Heart right ventricle (tissue), 16 donors: Measurements from ENCODE around the gene LSM6. TPM values are rescaled to one million over a fixed set of nuclear protein-coding genes. Genes with fewer than 3 reads are reported as not detected.

Experiments
- ATAC-seq, 8 donors: fragments of 200-7000 bp; cut with Tn5 transposase; one replicate each; pipeline ENCODE4 v1.9.1; 2020; ENCODE audit warnings: mild to moderate bottlenecking in 8 of 8, moderate library complexity in 8 of 8, moderate number of reproducible peaks in 1 of 8
- DNase-seq, 2 donors: peaks; one replicate each; pipeline ENCODE4 v3.0.0-alpha.2; 2020
- H3K27ac ChIP-seq, 10 donors: fragments of 200-600 bp; sonication (generic) in 2 of 10; one replicate each; pipeline versions ENCODE4 v1.5.0 to v1.8.0; 2020 to 2022; ENCODE audit warnings: mild to moderate bottlenecking in 3 of 10
- H3K27me3 ChIP-seq, 7 donors: fragments of 200-600 bp; one replicate each; pipeline ENCODE4 v1.8.0; 2021 to 2022; ENCODE audit warnings: mild to moderate bottlenecking in 2 of 7
- H3K36me3 ChIP-seq, 9 donors: fragments of 200-600 bp; sonication (generic) in 1 of 9; one replicate each; pipeline versions ENCODE4 v1.5.0 to v1.8.0; 2020 to 2022; ENCODE audit warnings: mild to moderate bottlenecking in 2 of 9
- H3K4me1 ChIP-seq, 9 donors: fragments of 200-600 bp; sonication (generic) in 1 of 9; one replicate each; pipeline versions ENCODE4 v1.5.0 to v1.8.0; 2020 to 2022; ENCODE audit warnings: mild to moderate bottlenecking in 4 of 9
- H3K4me3 ChIP-seq, 10 donors: fragments of 200-600 bp; sonication (generic) in 2 of 10; one replicate each; pipeline versions ENCODE4 v1.5.0 to v1.8.0; 2020 to 2022; ENCODE audit warnings: mild to moderate bottlenecking in 7 of 10, moderate library complexity in 2 of 10
- H3K9me3 ChIP-seq, 11 donors: fragments of 200-600 bp in 10 of 11; sonication (generic) in 2 of 11; one replicate each; pipeline versions ENCODE4 v1.5.0 to v1.8.0; 2013 to 2022; ENCODE audit warnings: mild to moderate bottlenecking in 2 of 11, control low read depth in 1 of 11, moderate library complexity in 1 of 11
- WGBS, 2 donors: extraction: QIAGEN DNeasy Blood & Tissue Kit; methylation state at CpG; one replicate each; pipeline ENCODE4 v1.1.7; 2013; ENCODE audit warnings: inconsistent platforms in 1 of 2; 5-methylcytosine and 5-hydroxymethylcytosine counted together
- intact Hi-C, 10 donors: fragments of 100-400 bp; cut with DNase I; formaldehyde crosslinking; loops; one replicate each; pipeline versions ENCODE4 v1.11.1 to v1.14.2; 2022
- polyA plus RNA-seq, 2 donors: library from polyadenylated mRNA; stranded (reverse); fragments of 200-250 nt; gene quantifications; one replicate each; pipeline ENCODE4 v1.2.3, GENCODE V29; 2013
- total RNA-seq, 10 donors: library from RNA; stranded (reverse); fragmentation: NEBNext Ultra II Directional in 3 of 10; extraction: Animal tissue kit (Norgen Biotek cat#: 25700) in 3 of 10; gene quantifications; one replicate each; pipeline versions ENCODE4 v1.2.1 to v1.2.4, GENCODE V29; 2021 to 2023
- TF ChIP-seq, protein P1 (sequence below), 9 donors: fragments of 200-600 bp; sonication (generic) in 2 of 9; IDR thresholded peaks; one replicate each; pipeline versions ENCODE4 v1.5.0 to v1.8.0; 2021 to 2022; ENCODE audit warnings: antibody characterized with exemption in 9 of 9, mild to moderate bottlenecking in 5 of 9, moderate library complexity in 1 of 9
- donor health status: Arrhythmogenic right ventricular cardiomyopathy.
- donor health status: ischemic (EF 13 %, LVEDD 7.1; RV severe dilation, severe dysfunction).
- donor health status: healthy with polysubstance abuse.
- donor health status: DM: no; HTN: yes; CAD: no.
- donor health status: DM: no; HTN: no; CAD: no.
- donor health status: ischemic (EF 25% LVEDD 6.9; RV normal size, moderate dysfunction).
- donor health status: ischemic (EF 25% LVEDD 5.7; RV mildly dilated, moderate dysfunction).
- donor health status: healthy.
- donor health status: DM: yes; HTN: yes; CAD: no.
- donor health status: Ischemic cardiomyopathy.
- donor health status: ischemic (EF 35%, LVEDD 5.7; RV mildly dilated, moderate dysfunction).
- donor health status: nonischemic (EF 11% LVEDD 7.7; RV severe dilation, severe dysfunction).
- donor health status: DM: yes; HTN: yes; CAD: no.
- donor health status: PGD.
- donor health status: ischemic (EF 29% LVEDD 5.4; RV normal size, mild dysfunction).
- donor health status: nonischemic (EF 23%, LVEDD 6.1; RV moderate dilation, normal function).

LSM6 gene
- total and polyA plus RNA-seq, 12 donors: 8.7 to 24.4 (median 11.8) TPM

DNA sequence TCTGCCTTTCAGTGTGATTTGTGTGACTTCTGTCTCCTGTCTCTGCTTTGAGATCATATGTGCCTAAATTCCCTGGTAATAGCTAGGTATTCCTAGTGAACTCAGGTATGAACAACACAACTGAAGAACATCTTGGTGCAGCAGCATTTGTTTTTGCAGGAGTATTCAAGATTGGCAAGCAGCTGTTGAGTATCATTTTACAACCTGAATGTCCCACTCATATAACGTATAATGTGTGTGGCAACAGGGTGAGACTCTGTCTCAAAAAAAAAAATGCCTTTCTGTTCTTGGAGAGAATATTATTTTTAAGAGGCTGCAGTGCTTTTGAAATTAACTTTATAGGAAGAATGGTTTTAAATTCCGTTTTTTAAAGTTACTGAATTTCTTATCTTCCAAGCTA lies 7.7 kb downstream of the LSM6 start:
- DNase-seq (no peak), ATAC-seq (no peak)
- Histone ChIP-seq H3K27ac (no peak overlapping the region), H3K4me1 (peaks cover 8 to 39% (median 23%) of the 10 kb centered on the region in 9 donors), H3K27me3 (no peaks in the 10 kb centered on the region), H3K4me3 (no peak overlapping the region), H3K9me3 (no peaks in the 10 kb centered on the region), H3K36me3 (peaks cover 0 to 56% (median 3%) of the 10 kb centered on the region in 9 donors)
- WGBS, 2 donors: 84 to 90% methylated on average over 2 of the region's 2 CpGs
- TF ChIP-seq, protein P1, sequence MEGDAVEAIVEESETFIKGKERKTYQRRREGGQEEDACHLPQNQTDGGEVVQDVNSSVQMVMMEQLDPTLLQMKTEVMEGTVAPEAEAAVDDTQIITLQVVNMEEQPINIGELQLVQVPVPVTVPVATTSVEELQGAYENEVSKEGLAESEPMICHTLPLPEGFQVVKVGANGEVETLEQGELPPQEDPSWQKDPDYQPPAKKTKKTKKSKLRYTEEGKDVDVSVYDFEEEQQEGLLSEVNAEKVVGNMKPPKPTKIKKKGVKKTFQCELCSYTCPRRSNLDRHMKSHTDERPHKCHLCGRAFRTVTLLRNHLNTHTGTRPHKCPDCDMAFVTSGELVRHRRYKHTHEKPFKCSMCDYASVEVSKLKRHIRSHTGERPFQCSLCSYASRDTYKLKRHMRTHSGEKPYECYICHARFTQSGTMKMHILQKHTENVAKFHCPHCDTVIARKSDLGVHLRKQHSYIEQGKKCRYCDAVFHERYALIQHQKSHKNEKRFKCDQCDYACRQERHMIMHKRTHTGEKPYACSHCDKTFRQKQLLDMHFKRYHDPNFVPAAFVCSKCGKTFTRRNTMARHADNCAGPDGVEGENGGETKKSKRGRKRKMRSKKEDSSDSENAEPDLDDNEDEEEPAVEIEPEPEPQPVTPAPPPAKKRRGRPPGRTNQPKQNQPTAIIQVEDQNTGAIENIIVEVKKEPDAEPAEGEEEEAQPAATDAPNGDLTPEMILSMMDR (IDR thresholded peaks at IDR 0.05): no peak
- intact Hi-C loops: loop anchor here in 1 of 10 donors (10.0 kb wide), 1 partner anchor 228 kb away; no protein-coding TSS in a partner anchor

DNA sequence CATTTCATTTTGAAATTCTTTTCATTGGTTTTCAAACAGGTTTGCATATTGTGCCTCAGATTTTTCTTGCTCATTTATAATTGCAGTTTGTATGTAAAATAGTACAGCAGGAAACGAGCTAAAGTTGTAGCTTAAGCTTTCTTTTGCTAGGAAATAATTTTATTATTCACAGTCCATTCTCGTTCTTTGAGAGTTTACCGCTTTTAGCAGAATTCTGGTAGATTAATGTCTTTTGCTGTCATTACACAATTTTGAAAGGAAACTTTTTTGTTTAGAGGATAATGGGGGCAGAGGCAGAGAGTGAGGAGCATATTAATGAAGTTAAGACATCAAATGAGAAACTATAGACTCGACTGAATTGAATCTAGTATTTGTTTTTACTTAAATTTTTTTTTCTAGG lies 10.5 kb downstream of the LSM6 start:
- no peak for DNase-seq
- TF ChIP-seq, protein P1 (IDR thresholded peaks at IDR 0.05): no peak
- ATAC-seq: no peak
- H3K36me3 ChIP-seq: peaks cover 0 to 85% (median 13%) of the 10 kb centered on the region in 9 donors
- H3K27me3 ChIP-seq: no peaks in the 10 kb centered on the region
- peaks cover 0 to 25% (median 2%) of the 10 kb centered on the region in 9 donors for H3K4me1 ChIP-seq
- H3K27ac ChIP-seq: no peak overlapping the region
- no peaks in the 10 kb centered on the region for H3K9me3 ChIP-seq
- no peak overlapping the region for H3K4me3 ChIP-seq
- intact Hi-C loops: loop anchor here in 1 of 10 donors (10.0 kb wide), 1 partner anchor 231 kb away; no protein-coding TSS in a partner anchor
- 91 to 94% methylated on average over 4 of the region's 4 CpGs for WGBS, 2 donors

DNA sequence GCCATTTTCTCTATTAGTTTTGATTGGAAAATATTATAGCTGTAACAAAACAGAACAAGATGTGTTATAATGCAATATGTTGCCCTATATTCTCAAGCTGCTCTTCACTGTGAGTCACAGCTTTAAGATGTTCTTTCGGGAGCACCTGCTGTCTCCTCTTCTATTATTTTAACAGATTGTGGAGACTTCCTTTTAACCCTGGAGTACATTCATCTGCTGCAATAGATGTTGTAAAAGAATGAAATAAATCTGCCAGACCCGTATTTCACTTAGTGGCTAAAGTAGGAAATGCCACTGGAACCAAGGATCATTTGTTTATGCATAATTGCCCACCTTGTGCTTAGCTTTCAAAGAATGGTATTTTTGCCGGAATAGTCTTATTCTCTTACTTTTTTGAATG lies 11.1 kb downstream of the LSM6 start:
- no peaks in the 10 kb centered on the region for H3K9me3 ChIP-seq
- peaks cover 0 to 90% (median 13%) of the 10 kb centered on the region in 9 donors for H3K36me3 ChIP-seq
- H3K27ac ChIP-seq: no peak overlapping the region
- H3K4me1 ChIP-seq: peaks cover 0 to 29% (median 8%) of the 10 kb centered on the region in 9 donors
- no peak overlapping the region for H3K4me3 ChIP-seq
- no peak for DNase-seq
- TF ChIP-seq, protein P1 (IDR thresholded peaks at IDR 0.05): no peak
- no peaks in the 10 kb centered on the region for H3K27me3 ChIP-seq
- WGBS, 2 donors: 71 to 78% methylated on average over 3 of the region's 3 CpGs
- intact Hi-C loops: loop anchor here in 1 of 10 donors (10.0 kb wide), 1 partner anchor 232 kb away; no protein-coding TSS in a partner anchor
- ATAC-seq: no peak

DNA sequence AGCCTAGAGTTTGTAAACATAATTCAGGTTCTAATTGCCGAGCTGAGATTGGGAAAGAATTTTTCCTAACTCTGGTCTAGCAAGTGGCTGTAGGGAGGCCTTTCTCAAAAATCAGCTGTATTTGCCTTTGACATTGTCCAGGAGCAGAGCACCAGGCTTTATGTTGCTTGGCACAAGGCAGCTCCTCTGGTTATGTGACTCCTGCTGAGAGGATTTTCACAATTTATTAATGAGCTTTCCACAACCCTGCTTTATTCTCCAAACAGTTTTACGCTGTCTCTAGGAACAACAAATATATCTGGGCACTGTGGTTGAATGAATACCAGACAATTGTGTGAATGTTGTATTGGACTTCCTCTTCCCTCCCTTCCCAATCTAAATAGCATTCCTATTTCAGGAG lies 14.9 kb downstream of the LSM6 start:
- Histone ChIP-seq H3K36me3 (peaks cover 0 to 73% (median 13%) of the 10 kb centered on the region in 9 donors), H3K27ac (peak overlapping the region in 4 of 10 donors; percentile 14 to 42 (median 24))
- intact Hi-C loops: loop anchor here in 1 of 10 donors (5.0 kb wide), 1 partner anchor 47 kb away; no protein-coding TSS in a partner anchor

More for the DNA sequence above, 14.9 kb downstream of the LSM6 start:
- TF ChIP-seq, protein P1 (IDR thresholded peaks at IDR 0.05): no peak
- H3K27me3 ChIP-seq: no peaks in the 10 kb centered on the region
- no peaks in the 10 kb centered on the region for H3K9me3 ChIP-seq
- WGBS, 2 donors: 55 to 59% methylated on average over 2 of the region's 2 CpGs
- no peak overlapping the region for H3K4me3 ChIP-seq
- H3K4me1 ChIP-seq: peaks cover 0 to 31% (median 19%) of the 10 kb centered on the region in 9 donors
- ATAC-seq: peak in 1 of 8 donors; percentile 19
- DNase-seq: no peak
